BE2C (cell line): ENCODE data around the gene EP400.

Experiments
- DNase-seq: peaks from one replicate; pipeline ENCODE4 v3.0.0-alpha.2; 2020
- H3K27me3 ChIP-seq: fragments of 250-450 bp; sonication (Bioruptor Pico); 2 replicates; pipeline ENCODE4 v1.5.1; 2020; ENCODE audit warnings: mild to moderate bottlenecking
- H3K36me3 ChIP-seq: fragments of 250-450 bp; sonication (Bioruptor Pico); 2 replicates; pipeline ENCODE4 v1.5.1; 2020; ENCODE audit warnings: mild to moderate bottlenecking
- H3K4me1 ChIP-seq: fragments of 250-450 bp; sonication (Bioruptor Pico); 2 replicates; pipeline ENCODE4 v1.5.1; 2020
- H3K4me3 ChIP-seq: 2 replicates; pipeline ENCODE4 v1.5.1; 2011; ENCODE audit warnings: low read depth, low read length
- H3K9me3 ChIP-seq: fragments of 250-450 bp; sonication (Bioruptor Pico); 2 replicates; pipeline ENCODE4 v1.5.1; 2020
- TF ChIP-seq, protein P1 (sequence below): IDR thresholded peaks from 2 replicates; pipeline ENCODE4 v1.5.1; 2012; ENCODE audit warnings: mild to moderate bottlenecking, low read depth, low read length

Gene EP400

GRCh38 chr12:131908092-131909080, 41.4 kb upstream of the EP400 start:
- no peaks in the 10 kb centered on the region for H3K27me3 ChIP-seq
- TF ChIP-seq, protein P1, sequence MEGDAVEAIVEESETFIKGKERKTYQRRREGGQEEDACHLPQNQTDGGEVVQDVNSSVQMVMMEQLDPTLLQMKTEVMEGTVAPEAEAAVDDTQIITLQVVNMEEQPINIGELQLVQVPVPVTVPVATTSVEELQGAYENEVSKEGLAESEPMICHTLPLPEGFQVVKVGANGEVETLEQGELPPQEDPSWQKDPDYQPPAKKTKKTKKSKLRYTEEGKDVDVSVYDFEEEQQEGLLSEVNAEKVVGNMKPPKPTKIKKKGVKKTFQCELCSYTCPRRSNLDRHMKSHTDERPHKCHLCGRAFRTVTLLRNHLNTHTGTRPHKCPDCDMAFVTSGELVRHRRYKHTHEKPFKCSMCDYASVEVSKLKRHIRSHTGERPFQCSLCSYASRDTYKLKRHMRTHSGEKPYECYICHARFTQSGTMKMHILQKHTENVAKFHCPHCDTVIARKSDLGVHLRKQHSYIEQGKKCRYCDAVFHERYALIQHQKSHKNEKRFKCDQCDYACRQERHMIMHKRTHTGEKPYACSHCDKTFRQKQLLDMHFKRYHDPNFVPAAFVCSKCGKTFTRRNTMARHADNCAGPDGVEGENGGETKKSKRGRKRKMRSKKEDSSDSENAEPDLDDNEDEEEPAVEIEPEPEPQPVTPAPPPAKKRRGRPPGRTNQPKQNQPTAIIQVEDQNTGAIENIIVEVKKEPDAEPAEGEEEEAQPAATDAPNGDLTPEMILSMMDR: no peak

GRCh38 chr12:131909081-131909751, 40.5 kb upstream of the EP400 start:
- Histone ChIP-seq H3K36me3 (peaks cover 3% of the 10 kb centered on the region; the same call in 1 of the 2 replicates), H3K27me3 (no peaks in the 10 kb centered on the region), H3K4me3 (no peak overlapping the region), H3K9me3 (no peaks in the 10 kb centered on the region), H3K4me1 (peaks cover 14% of the 10 kb centered on the region)
- TF ChIP-seq, protein P1: no peak
- DNase-seq: peak; percentile 8

More at GRCh38 chr12:131908092-131909080, 41.4 kb upstream of the EP400 start:
- Histone ChIP-seq H3K4me3 (no peak overlapping the region), H3K4me1 (peaks cover 14% of the 10 kb centered on the region), H3K9me3 (no peaks in the 10 kb centered on the region), H3K36me3 (peaks cover 3% of the 10 kb centered on the region; the same call in 1 of the 2 replicates)
- DNase-seq: peak; percentile 10

- DNase-seq: peak; percentile 47
- no peaks in the 10 kb centered on the region for H3K27me3 ChIP-seq
- TF ChIP-seq, protein P1: no peak
- no peak overlapping the region for H3K4me3 ChIP-seq
- no peaks in the 10 kb centered on the region for H3K9me3 ChIP-seq
- peaks cover 3% of the 10 kb centered on the region; the same call in 1 of the 2 replicates for H3K36me3 ChIP-seq
- peaks cover 14% of the 10 kb centered on the region for H3K4me1 ChIP-seq
Measured at GRCh38 chr12:131909752-131910219, 40.0 kb upstream of the EP400 start.

GRCh38 chr12:131910302-131911027, 39.3 kb upstream of the EP400 start:
- peak; percentile 43 for DNase-seq
- TF ChIP-seq, protein P1: no peak
- no peaks in the 10 kb centered on the region for H3K27me3 ChIP-seq
- H3K4me1 ChIP-seq: peaks cover 14% of the 10 kb centered on the region
- no peak overlapping the region for H3K4me3 ChIP-seq
- no peaks in the 10 kb centered on the region for H3K9me3 ChIP-seq
- peaks cover 6% of the 10 kb centered on the region; the same call in 1 of the 2 replicates for H3K36me3 ChIP-seq

DNA sequence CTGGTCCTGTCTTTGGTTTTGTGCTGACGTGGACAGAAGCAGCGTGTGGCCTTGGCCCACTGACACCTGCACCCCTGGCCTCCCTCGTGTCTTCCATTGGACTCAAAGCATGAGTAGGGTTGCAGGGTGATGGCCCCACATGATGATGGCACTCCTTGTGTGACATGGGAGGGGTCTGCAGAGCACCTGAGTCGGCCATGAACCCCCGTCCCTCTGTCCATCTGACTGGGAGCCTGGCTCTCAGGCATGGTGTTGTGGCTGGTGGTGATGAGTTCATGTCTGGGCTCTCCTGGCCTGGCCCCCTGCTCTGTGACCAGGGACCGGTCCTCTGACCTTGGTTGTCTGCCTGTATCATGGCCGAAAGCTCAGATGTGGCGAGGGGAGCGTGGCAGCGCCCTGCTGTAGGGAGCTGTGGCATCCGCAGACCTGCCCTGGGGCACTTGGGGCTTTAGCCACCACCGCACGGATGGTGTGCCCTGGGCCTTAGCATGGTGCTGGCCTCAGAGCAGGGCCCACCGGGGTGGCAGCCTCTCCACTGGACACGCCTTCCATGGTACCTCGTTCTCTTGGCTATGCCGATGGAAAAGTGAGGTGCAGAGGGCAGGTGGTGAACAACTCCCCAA, 38.6 kb upstream of the EP400 start:
- H3K27me3 ChIP-seq: no peaks in the 10 kb centered on the region
- TF ChIP-seq, protein P1: no peak
- H3K4me1 ChIP-seq: peaks cover 14% of the 10 kb centered on the region
- H3K36me3 ChIP-seq: peaks cover 6% of the 10 kb centered on the region; the same call in 1 of the 2 replicates
- H3K9me3 ChIP-seq: no peaks in the 10 kb centered on the region
- H3K4me3 ChIP-seq: no peak overlapping the region
- DNase-seq: peak; percentile 17
